ENCODE measurements around the gene USP32.

DNA sequence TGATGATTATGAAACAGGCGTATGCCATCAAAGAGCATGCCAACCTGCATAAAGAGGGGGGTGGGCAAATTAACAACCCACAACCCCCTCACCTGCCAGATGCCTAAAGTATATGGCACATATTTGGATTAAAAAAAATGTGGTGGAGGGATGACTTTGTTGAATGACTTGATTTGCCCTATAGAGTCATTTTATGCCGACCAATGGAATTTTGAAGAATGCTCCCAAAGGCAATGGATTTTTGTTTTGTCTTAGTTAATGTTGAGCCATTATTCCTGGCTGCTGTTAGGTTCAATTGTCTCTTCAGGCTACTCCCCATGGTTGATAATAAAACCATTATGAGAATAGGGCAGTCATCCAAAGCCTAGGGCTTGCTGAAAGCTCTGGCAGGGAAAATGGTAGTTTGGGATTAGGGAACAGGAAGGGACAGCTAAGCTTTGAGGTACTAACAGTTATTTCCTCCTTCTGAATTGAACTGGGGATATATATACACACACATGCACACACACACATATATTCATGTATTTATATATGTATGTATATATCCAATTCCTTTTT is 24.5 kb upstream of the USP32 start:
- no peak for TF ChIP-seq SUZ12 (IDR thresholded peaks at IDR 0.05; ENCODE audit: extremely low read depth, insufficient read depth, insufficient read length)
- TF ChIP-seq ZNF274 (IDR thresholded peaks at IDR 0.05; ENCODE audit: low read depth, low read length) = no peak
- no peak for TF ChIP-seq YY1 (IDR thresholded peaks at IDR 0.05; ENCODE audit: insufficient read depth, insufficient read length)
